HAP-1 (cell line): Measurements from ENCODE around the gene MRGPRD.

Experiments
- DNase-seq, 2 experiments: peaks; one replicate each; pipeline ENCODE4 v3.0.0-alpha.2; 2016 to 2020; ENCODE audit warnings: low spot score in 2 of 2
- H3K27me3 ChIP-seq: fragments of 250-450 bp; sonication (Bioruptor Pico); 2 replicates; pipeline ENCODE4 v1.5.1; 2020; ENCODE audit warnings: low read depth, mild to moderate bottlenecking, moderate library complexity
- H3K36me3 ChIP-seq: fragments of 250-450 bp; sonication (Bioruptor Pico); replicated peaks from 2 replicates; pipeline ENCODE4 v1.5.1; 2020; ENCODE audit warnings: mild to moderate bottlenecking
- H3K4me1 ChIP-seq: fragments of 250-450 bp; sonication (Bioruptor Pico); 2 replicates; pipeline ENCODE4 v1.5.1; 2020; ENCODE audit warnings: mild to moderate bottlenecking
- H3K4me3 ChIP-seq: fragments of 250-450 bp; sonication (Bioruptor Pico); 2 replicates; pipeline ENCODE4 v1.5.1; 2020; ENCODE audit warnings: mild to moderate bottlenecking, moderate library complexity
- H3K9me3 ChIP-seq: fragments of 250-450 bp; sonication (Bioruptor Pico); 2 replicates; pipeline ENCODE4 v1.5.1; 2020; ENCODE audit warnings: mild to moderate bottlenecking, moderate library complexity
- in situ Hi-C: fragments of 300-500 bp; cut with MboI; formaldehyde crosslinking; loops from 3 replicates; pipeline ENCODE4 v1.14.3; 2020; ENCODE audit warnings: low sequenced_read_pairs, inconsistent platforms, mixed read lengths

MRGPRD gene

GRCh38 chr11:68962527-68963250, 18.1 kb downstream of the MRGPRD start:
- DNase-seq: no peak
- Histone ChIP-seq H3K4me3 (no peak overlapping the region), H3K36me3 (no peaks in the 10 kb centered on the region), H3K4me1 (no peaks in the 10 kb centered on the region), H3K9me3 (no peaks in the 10 kb centered on the region), H3K27me3 (no peaks in the 10 kb centered on the region)
- in situ Hi-C loops: no loop called here

GRCh38 chr11:68961245-68961644, 19.5 kb downstream of the MRGPRD start:
- Histone ChIP-seq H3K4me1 (no peaks in the 10 kb centered on the region), H3K36me3 (no peaks in the 10 kb centered on the region), H3K27me3 (no peaks in the 10 kb centered on the region), H3K9me3 (no peaks in the 10 kb centered on the region), H3K4me3 (no peak overlapping the region)
- in situ Hi-C loops: no loop called here
- DNase-seq: no peak

GRCh38 chr11:68960294-68961071, 20.3 kb downstream of the MRGPRD start:
- in situ Hi-C loops: no loop called here
- H3K36me3 ChIP-seq: no peaks in the 10 kb centered on the region
- H3K27me3 ChIP-seq: no peaks in the 10 kb centered on the region
- H3K4me1 ChIP-seq: no peaks in the 10 kb centered on the region
- DNase-seq: no peak
- H3K9me3 ChIP-seq: no peaks in the 10 kb centered on the region
- no peak overlapping the region for H3K4me3 ChIP-seq

GRCh38 chr11:68959465-68960293, 21.1 kb downstream of the MRGPRD start:
- Histone ChIP-seq H3K4me3 (no peak overlapping the region), H3K9me3 (no peaks in the 10 kb centered on the region), H3K36me3 (no peaks in the 10 kb centered on the region), H3K27me3 (no peaks in the 10 kb centered on the region), H3K4me1 (no peaks in the 10 kb centered on the region)
- no peak for DNase-seq
- in situ Hi-C loops: no loop called here

GRCh38 chr11:68958211-68958610, 22.6 kb downstream of the MRGPRD start:
- Histone ChIP-seq H3K4me3 (no peak overlapping the region), H3K36me3 (no peaks in the 10 kb centered on the region), H3K4me1 (no peaks in the 10 kb centered on the region), H3K27me3 (no peaks in the 10 kb centered on the region), H3K9me3 (no peaks in the 10 kb centered on the region)
- DNase-seq: no peak
- in situ Hi-C loops: no loop called here

GRCh38 chr11:68956547-68957254, 24.1 kb downstream of the MRGPRD start:
- Histone ChIP-seq H3K9me3 (no peaks in the 10 kb centered on the region), H3K4me3 (no peak overlapping the region), H3K4me1 (no peaks in the 10 kb centered on the region), H3K36me3 (no peaks in the 10 kb centered on the region), H3K27me3 (no peaks in the 10 kb centered on the region)
- in situ Hi-C loops: no loop called here
- no peak for DNase-seq

GRCh38 chr11:68956142-68956541, 24.6 kb downstream of the MRGPRD start:
- Histone ChIP-seq H3K9me3 (no peaks in the 10 kb centered on the region), H3K4me1 (no peaks in the 10 kb centered on the region), H3K36me3 (no peaks in the 10 kb centered on the region), H3K27me3 (no peaks in the 10 kb centered on the region), H3K4me3 (no peak overlapping the region)
- in situ Hi-C loops: no loop called here
- DNase-seq: peak in 1 of 2 experiments; percentile 41

- Histone ChIP-seq H3K4me1 (no peaks in the 10 kb centered on the region), H3K36me3 (no peaks in the 10 kb centered on the region), H3K9me3 (no peaks in the 10 kb centered on the region), H3K4me3 (no peak overlapping the region), H3K27me3 (no peaks in the 10 kb centered on the region)
- in situ Hi-C loops: no loop called here
- no peak for DNase-seq
Measured at GRCh38 chr11:68955607-68955958, 25.2 kb downstream of the MRGPRD start.

- DNase-seq: no peak
- in situ Hi-C loops: no loop called here
- Histone ChIP-seq H3K36me3 (no peaks in the 10 kb centered on the region), H3K9me3 (no peaks in the 10 kb centered on the region), H3K27me3 (no peaks in the 10 kb centered on the region), H3K4me1 (no peaks in the 10 kb centered on the region), H3K4me3 (no peak overlapping the region)
Measured at GRCh38 chr11:68954836-68955606, 25.8 kb downstream of the MRGPRD start.

- H3K27me3 ChIP-seq: no peaks in the 10 kb centered on the region
- in situ Hi-C loops: no loop called here
- no peak overlapping the region for H3K4me3 ChIP-seq
- no peaks in the 10 kb centered on the region for H3K36me3 ChIP-seq
- H3K4me1 ChIP-seq: no peaks in the 10 kb centered on the region
- no peaks in the 10 kb centered on the region for H3K9me3 ChIP-seq
- no peak for DNase-seq
Measured at GRCh38 chr11:68950762-68951161, 30.0 kb downstream of the MRGPRD start.

- peak in 1 of 2 experiments; percentile 24 for DNase-seq
- H3K9me3 ChIP-seq: no peaks in the 10 kb centered on the region
- no peak overlapping the region for H3K4me3 ChIP-seq
- H3K4me1 ChIP-seq: no peaks in the 10 kb centered on the region
- no peaks in the 10 kb centered on the region for H3K36me3 ChIP-seq
- in situ Hi-C loops: no loop called here
- no peaks in the 10 kb centered on the region for H3K27me3 ChIP-seq
Measured at GRCh38 chr11:68950270-68950669, 30.5 kb downstream of the MRGPRD start.

- DNase-seq: no peak
- in situ Hi-C loops: no loop called here
- Histone ChIP-seq H3K36me3 (no peaks in the 10 kb centered on the region), H3K4me1 (no peaks in the 10 kb centered on the region), H3K9me3 (no peaks in the 10 kb centered on the region), H3K4me3 (no peak overlapping the region), H3K27me3 (no peaks in the 10 kb centered on the region)
Measured at GRCh38 chr11:68948935-68949334, 31.9 kb downstream of the MRGPRD start.

- Histone ChIP-seq H3K9me3 (no peaks in the 10 kb centered on the region), H3K4me1 (no peaks in the 10 kb centered on the region), H3K36me3 (no peaks in the 10 kb centered on the region), H3K27me3 (no peaks in the 10 kb centered on the region), H3K4me3 (no peak overlapping the region)
- in situ Hi-C loops: no loop called here
- DNase-seq: no peak
Measured at GRCh38 chr11:68948496-68948895, 32.3 kb downstream of the MRGPRD start.
